T-cell (primary cell): ENCODE data around the gene PRKAR2B. TPM values are rescaled to one million over a fixed set of nuclear protein-coding genes. Genes with fewer than 3 reads are reported as not detected.

ENCODE experiments used
- ATAC-seq, 4 experiments: fragments of 200-7000 bp in 3 of 4; fragments of 150-1000 bp in 1 of 4; cut with Tn5 transposase; replicated peaks in 1 of 4; 1 replicate in 3 of 4; 2 replicates in 1 of 4; pipeline ENCODE4 v1.10.0; 2021; ENCODE audit warnings: moderate library complexity in 3 of 4, mild to moderate bottlenecking in 2 of 4, moderate number of reproducible peaks in 1 of 4
- CTCF ChIA-PET, 2 donors: fragments of 300-600 bp; sonication (Branson Sonifier 250); formaldehyde crosslinking; loops; one replicate each; lab custom pipeline; 2022; ENCODE audit warnings: antibody characterized with exemption in 2 of 2; lab: Charles Lee
- POLR2A ChIA-PET, 2 donors: fragments of 300-600 bp; sonication (Branson Sonifier 250); formaldehyde crosslinking; loops; one replicate each; lab custom pipeline; 2022; ENCODE audit warnings: antibody characterized with exemption in 2 of 2; lab: Charles Lee
- DNase-seq, 35 experiments: peaks; one replicate each; pipeline versions ENCODE4 v3.0.0 to v3.0.0-alpha.2; 2013 to 2023
- H3K27ac ChIP-seq: one replicate; pipeline ENCODE4 v1.5.1; 2013; ENCODE audit warnings: low read length
- H3K27me3 ChIP-seq, 2 experiments: replicated peaks in 1 of 2; 1 replicate in 1 of 2; 2 replicates in 1 of 2; pipeline versions ENCODE4 v1.6.1 to v1.7.0; 2013; ENCODE audit warnings: low read length in 1 of 2, mixed read lengths in 1 of 2; ENCODE audit not compliant: control insufficient read depth in 2 of 2, insufficient read depth in 2 of 2; ENCODE audit errors: extremely low read depth in 1 of 2
- H3K36me3 ChIP-seq, 2 donors: 1 replicate in 1 of 2; 2 replicates in 1 of 2; pipeline versions ENCODE4 v1.6.1 to v1.7.0; 2013; ENCODE audit warnings: low read length in 1 of 2; ENCODE audit not compliant: control insufficient read depth in 2 of 2, insufficient read depth in 1 of 2; ENCODE audit errors: extremely low read depth in 1 of 2
- H3K4me1 ChIP-seq, 2 experiments: 1 replicate in 1 of 2; 2 replicates in 1 of 2; pipeline versions ENCODE4 v1.6.1 to v1.7.0; 2013; ENCODE audit warnings: low read length in 2 of 2, mixed read lengths in 1 of 2; ENCODE audit not compliant: insufficient read depth in 2 of 2, control insufficient read depth in 1 of 2; ENCODE audit errors: extremely low read depth in 1 of 2
- H3K4me3 ChIP-seq, 2 donors: 1 replicate in 1 of 2; 2 replicates in 1 of 2; pipeline versions ENCODE4 v1.5.1 to v1.7.0; 2013; ENCODE audit warnings: mild to moderate bottlenecking in 2 of 2, low read length in 1 of 2, moderate library complexity in 1 of 2; ENCODE audit not compliant: control insufficient read depth in 1 of 2; ENCODE audit errors: extremely low read depth in 1 of 2
- H3K9me3 ChIP-seq: 2 replicates; pipeline ENCODE4 v1.7.0; 2013
- H3K27ac Mint-ChIP-seq, 2 donors: one replicate each; pipeline ENCODE4 v1.8.0; 2020 to 2021; ENCODE audit warnings: mild to moderate bottlenecking in 2 of 2, mixed read lengths in 2 of 2
- H3K27me3 Mint-ChIP-seq, 2 donors: one replicate each; pipeline ENCODE4 v1.8.0; 2021 to 2022; ENCODE audit warnings: mixed read lengths in 2 of 2
- H3K36me3 Mint-ChIP-seq: one replicate; pipeline ENCODE4 v1.8.0; 2021; ENCODE audit warnings: mixed read lengths
- H3K4me1 Mint-ChIP-seq, 3 donors: one replicate each; pipeline ENCODE4 v1.8.0; 2020 to 2022; ENCODE audit warnings: mixed read lengths in 3 of 3, mild to moderate bottlenecking in 1 of 3
- H3K4me3 Mint-ChIP-seq, 3 donors: one replicate each; pipeline ENCODE4 v1.8.0; 2020 to 2022; ENCODE audit warnings: mild to moderate bottlenecking in 3 of 3, mixed read lengths in 3 of 3, moderate library complexity in 3 of 3
- H3K9me3 Mint-ChIP-seq, 3 donors: one replicate each; pipeline ENCODE4 v1.8.0; 2020 to 2022; ENCODE audit warnings: mixed read lengths in 3 of 3
- WGBS: methylation state at CpG from one replicate; pipeline ENCODE4 v1.1.5; 2013; ENCODE audit warnings: missing lambda C conversion rate; ENCODE audit not compliant: insufficient coverage; 5-methylcytosine and 5-hydroxymethylcytosine counted together
- total RNA-seq, 35 experiments: library from RNA in 6 of 35; stranded (reverse) in 6 of 35; fragments of 120-200 nt in 1 of 35; gene quantifications; one replicate each; pipeline versions ENCODE4 v1.2.1 to v1.2.4 and lab custom pipeline; 2013 to 2026

PRKAR2B gene
- total RNA-seq, 5 donors from 2014 or later (not counting 1 experiment from before 2014, with no cell fraction given) = 0.58 to 2.2 (median 1.0) TPM

DNA sequence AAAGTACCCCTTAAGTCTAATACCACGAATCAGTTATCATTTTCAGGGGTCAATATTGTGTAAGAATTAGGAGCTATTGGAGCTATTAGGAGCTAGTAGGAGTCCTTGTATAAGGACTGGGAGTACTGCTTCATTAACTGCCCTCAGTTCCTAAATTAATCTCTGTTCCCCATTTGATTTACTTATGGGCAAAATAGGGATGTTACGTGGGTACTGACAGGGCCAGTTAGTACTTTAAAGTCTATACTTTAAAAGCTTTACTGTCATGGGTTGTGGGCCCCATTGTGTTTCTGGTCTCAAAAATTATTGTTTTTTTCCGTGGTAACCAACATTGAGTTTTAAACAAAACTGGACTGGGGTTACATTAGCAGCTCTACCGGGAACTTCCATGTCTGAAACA is 60.3 kb downstream of the PRKAR2B start:
- ATAC-seq (no peak), DNase-seq (no peak)
- CTCF ChIA-PET = no interaction called here
- H3K36me3 Mint-ChIP-seq = no peaks in the 10 kb centered on the region
- Histone ChIP-seq H3K27ac (no peak overlapping the region), H3K9me3 (no peaks in the 10 kb centered on the region), H3K4me3 (no peak overlapping the region), H3K27me3 (peaks cover 0 to 6% of the 10 kb centered on the region in 2 experiments), H3K36me3 (no peaks in the 10 kb centered on the region), H3K4me1 (peaks cover 2% of the 10 kb centered on the region in 2 experiments)
- H3K4me1 Mint-ChIP-seq = peaks cover 3 to 6% (median 4%) of the 10 kb centered on the region in 3 donors
- POLR2A ChIA-PET = no interaction called here
- H3K9me3 Mint-ChIP-seq = peaks cover 0 to 5% (median 0%) of the 10 kb centered on the region in 3 donors
- no peak overlapping the region for H3K4me3 Mint-ChIP-seq
- WGBS = 87% methylated on average over 2 of the region's 4 CpGs
- H3K27ac Mint-ChIP-seq = no peak overlapping the region
- H3K27me3 Mint-ChIP-seq = peaks cover 0 to 15% of the 10 kb centered on the region in 2 donors

DNA sequence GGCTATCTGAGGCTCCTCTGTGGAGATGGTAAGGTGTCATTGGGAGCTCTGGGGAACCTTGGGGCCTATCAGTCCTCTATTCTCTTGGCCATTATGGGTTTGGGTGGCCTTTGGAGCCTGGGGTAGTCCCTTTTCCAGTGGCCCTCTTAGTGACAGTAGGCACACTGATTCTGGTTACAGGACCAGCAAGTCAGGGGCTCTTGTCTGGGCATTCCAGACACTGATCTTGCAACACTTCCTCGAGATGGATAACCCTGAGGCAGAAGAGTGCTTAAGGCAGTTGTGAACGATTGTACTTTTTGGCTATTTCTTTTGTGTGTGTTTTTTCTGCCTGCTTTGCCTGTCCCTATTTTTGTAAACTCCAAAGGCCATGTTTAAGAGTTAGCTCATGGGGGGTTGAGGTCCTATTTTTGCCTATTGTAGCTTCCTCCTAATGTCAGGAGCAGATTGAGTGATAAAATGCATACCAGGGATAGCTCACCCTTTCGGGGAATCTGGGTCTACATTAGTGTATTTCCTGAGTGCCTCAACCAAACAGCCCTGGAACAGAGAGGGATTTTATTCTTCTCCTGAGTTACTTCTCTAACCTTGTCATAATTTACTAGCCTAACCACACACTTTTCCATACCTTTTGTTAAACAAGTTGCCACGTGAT is 61.2 kb downstream of the PRKAR2B start:
- ChIA-PET CTCF (interaction anchor here in 1 of 2 donors (1.1 kb wide), 1 partner anchor 16 kb away, joined by 3 read pairs; no protein-coding TSS in a partner anchor), POLR2A (no interaction called here)
- Mint-ChIP-seq H3K4me3 (no peak overlapping the region), H3K27me3 (peaks cover 0 to 7% of the 10 kb centered on the region in 2 donors), H3K27ac (no peak overlapping the region), H3K9me3 (no peaks in the 10 kb centered on the region), H3K4me1 (peaks cover 3 to 6% (median 4%) of the 10 kb centered on the region in 3 donors), H3K36me3 (no peaks in the 10 kb centered on the region)
- H3K27ac ChIP-seq = no peak overlapping the region
- H3K4me3 ChIP-seq = no peak overlapping the region
- H3K27me3 ChIP-seq = peaks cover 0 to 6% of the 10 kb centered on the region in 2 experiments
- no peak for ATAC-seq
- no peaks in the 10 kb centered on the region for H3K9me3 ChIP-seq
- WGBS = 60% methylated on average over 3 of the region's 4 CpGs
- no peak for DNase-seq
- H3K36me3 ChIP-seq = no peaks in the 10 kb centered on the region
- H3K4me1 ChIP-seq = peaks cover 2% of the 10 kb centered on the region in 2 experiments

DNA sequence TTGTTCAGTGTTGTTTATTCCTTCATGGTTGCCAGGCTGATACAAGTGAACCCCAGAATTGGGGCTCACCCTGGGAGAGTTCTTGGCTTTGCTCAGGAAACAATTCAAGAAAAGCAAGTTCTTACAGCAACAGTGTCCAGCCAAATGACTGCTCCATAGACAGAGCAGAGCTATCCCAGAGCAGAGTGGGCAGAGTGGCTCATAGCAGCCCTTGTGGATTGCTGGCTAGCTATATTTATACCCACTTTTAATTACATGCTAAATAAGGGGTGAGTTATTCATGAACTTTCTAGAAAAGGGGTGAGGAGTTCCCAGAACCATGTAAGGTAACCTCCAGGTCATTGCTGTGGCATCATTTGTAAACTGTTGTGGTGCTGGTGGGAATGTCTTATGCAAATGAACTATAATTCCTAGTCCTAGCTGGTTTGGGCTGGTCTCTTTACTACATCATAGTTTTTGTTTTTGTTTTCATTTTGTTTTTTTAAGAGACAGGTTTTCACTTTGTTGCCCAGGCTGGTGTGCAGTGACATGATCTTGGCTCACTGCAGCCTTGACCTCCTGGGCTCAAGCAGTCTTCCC is 64.4 kb downstream of the PRKAR2B start:
- no peaks in the 10 kb centered on the region for H3K4me1 ChIP-seq
- no peak for DNase-seq
- H3K4me3 ChIP-seq = no peak overlapping the region
- no peak overlapping the region for H3K27ac ChIP-seq
- CTCF ChIA-PET = no interaction called here
- H3K9me3 ChIP-seq = no peaks in the 10 kb centered on the region
- no peaks in the 10 kb centered on the region for H3K36me3 Mint-ChIP-seq
- H3K27ac Mint-ChIP-seq = no peak overlapping the region
- ATAC-seq = no peak
- H3K9me3 Mint-ChIP-seq = no peaks in the 10 kb centered on the region
- no peaks in the 10 kb centered on the region for H3K36me3 ChIP-seq
- peaks cover 0 to 3% of the 10 kb centered on the region in 2 donors for H3K27me3 Mint-ChIP-seq
- peaks cover 0 to 12% of the 10 kb centered on the region in 2 experiments for H3K27me3 ChIP-seq
- H3K4me3 Mint-ChIP-seq = no peak overlapping the region
- POLR2A ChIA-PET = interaction anchor here in 1 of 2 donors (0.6 kb wide), 1 partner anchor 18 kb away, joined by 4 read pairs; no protein-coding TSS in a partner anchor
- H3K4me1 Mint-ChIP-seq = no peaks in the 10 kb centered on the region

DNA sequence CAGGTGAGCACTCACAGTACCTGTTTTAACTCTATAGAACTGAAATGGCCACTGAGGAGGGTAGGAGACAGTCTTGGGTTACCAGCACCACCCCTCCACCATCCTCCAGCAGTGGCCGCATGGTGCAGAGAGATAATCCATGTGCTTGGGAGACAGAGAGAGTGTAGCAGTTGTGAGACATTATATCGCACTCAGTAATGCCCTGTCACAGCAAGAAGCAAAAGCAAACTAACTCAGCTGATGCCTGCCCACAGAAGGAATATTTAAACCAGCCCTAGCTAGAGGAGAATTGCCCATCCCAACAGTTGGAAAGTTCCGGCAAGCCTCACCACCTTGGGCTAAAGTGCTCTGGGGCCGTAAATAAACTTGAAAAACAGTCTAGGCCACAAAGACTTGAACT is 65.5 kb downstream of the PRKAR2B start:
- POLR2A ChIA-PET = interaction anchor here in 1 of 2 donors (0.6 kb wide), 1 partner anchor 26 kb away, joined by 3 read pairs; no protein-coding TSS in a partner anchor
- 100% methylated on average over 2 of the region's 4 CpGs for WGBS
- H3K9me3 Mint-ChIP-seq = no peaks in the 10 kb centered on the region
- ATAC-seq (no peak), DNase-seq (no peak)
- H3K36me3 Mint-ChIP-seq = no peaks in the 10 kb centered on the region
- peaks cover 0 to 9% of the 10 kb centered on the region in 2 experiments for H3K27me3 ChIP-seq
- H3K4me1 Mint-ChIP-seq = no peaks in the 10 kb centered on the region
- no peak overlapping the region for H3K27ac Mint-ChIP-seq
- H3K27me3 Mint-ChIP-seq = peaks cover 0 to 3% of the 10 kb centered on the region in 2 donors
- no peak overlapping the region for H3K4me3 ChIP-seq
- H3K4me3 Mint-ChIP-seq = no peak overlapping the region
- no peak overlapping the region for H3K27ac ChIP-seq
- CTCF ChIA-PET = no interaction called here
- H3K36me3 ChIP-seq = no peaks in the 10 kb centered on the region
- no peaks in the 10 kb centered on the region for H3K4me1 ChIP-seq
- no peaks in the 10 kb centered on the region for H3K9me3 ChIP-seq

DNA sequence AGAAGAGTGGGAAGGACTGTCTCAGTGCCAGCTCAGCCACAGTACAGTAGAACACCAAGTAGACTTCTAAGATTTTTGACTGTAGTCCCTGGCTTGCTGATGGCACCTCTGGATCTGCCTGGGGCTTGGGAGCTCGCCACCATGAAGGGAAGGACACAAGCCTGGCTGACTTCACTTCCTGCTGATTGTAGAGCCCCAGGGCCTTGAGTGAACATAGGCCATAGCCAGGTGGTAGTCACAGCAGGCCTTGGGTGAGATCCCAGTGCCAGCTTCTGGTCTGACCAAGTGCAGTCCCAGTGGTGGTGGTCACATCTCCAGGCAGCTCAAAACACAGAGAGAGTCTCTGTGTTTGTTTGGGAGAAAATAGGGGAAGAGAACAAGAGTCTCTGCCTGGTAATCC is 66.7 kb downstream of the PRKAR2B start:
- ChIA-PET CTCF (no interaction called here), POLR2A (interaction anchor here in 1 of 2 donors (0.6 kb wide), 1 partner anchor 419 kb away, joined by 6 read pairs; no protein-coding TSS in a partner anchor)
- peaks cover 0 to under 1% of the 10 kb centered on the region in 2 donors for H3K27me3 Mint-ChIP-seq
- DNase-seq (no peak), ATAC-seq (no peak)
- 85% methylated on average over 1 of the region's 1 CpG for WGBS
- no peaks in the 10 kb centered on the region for H3K4me1 ChIP-seq
- H3K27ac Mint-ChIP-seq = no peak overlapping the region
- no peaks in the 10 kb centered on the region for H3K9me3 Mint-ChIP-seq
- no peaks in the 10 kb centered on the region for H3K36me3 ChIP-seq
- H3K36me3 Mint-ChIP-seq = no peaks in the 10 kb centered on the region
- no peak overlapping the region for H3K4me3 ChIP-seq
- H3K27ac ChIP-seq = no peak overlapping the region
- no peak overlapping the region for H3K4me3 Mint-ChIP-seq
- peaks cover 0 to 9% of the 10 kb centered on the region in 2 experiments for H3K27me3 ChIP-seq
- H3K4me1 Mint-ChIP-seq = no peaks in the 10 kb centered on the region
- no peaks in the 10 kb centered on the region for H3K9me3 ChIP-seq

DNA sequence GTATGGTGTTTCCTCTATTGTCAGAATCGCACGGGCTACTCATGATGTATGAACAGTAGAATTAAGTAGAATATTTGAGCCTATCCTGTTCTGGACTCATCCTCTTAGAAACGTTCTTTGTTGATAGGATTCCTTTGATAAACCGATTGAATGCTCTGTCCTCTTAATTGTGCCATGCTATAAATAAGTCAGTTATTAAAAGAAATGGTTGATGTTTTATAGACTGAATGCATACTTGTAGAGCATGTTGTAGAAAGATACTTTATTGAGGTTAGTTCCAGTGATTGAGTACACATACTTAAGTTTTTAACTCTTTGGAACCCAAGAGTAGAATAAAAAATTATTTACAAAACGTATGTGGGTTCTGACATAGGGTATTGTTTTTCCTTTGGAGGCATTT is 69.4 kb downstream of the PRKAR2B start:
- ATAC-seq = no peak
- peaks cover 0 to 5% of the 10 kb centered on the region in 2 donors for H3K27me3 Mint-ChIP-seq
- no peak overlapping the region for H3K27ac Mint-ChIP-seq
- no peaks in the 10 kb centered on the region for H3K9me3 Mint-ChIP-seq
- Histone ChIP-seq H3K9me3 (no peaks in the 10 kb centered on the region), H3K36me3 (no peaks in the 10 kb centered on the region), H3K27me3 (peaks cover 0 to 6% of the 10 kb centered on the region in 2 experiments), H3K4me1 (no peaks in the 10 kb centered on the region), H3K27ac (no peak overlapping the region), H3K4me3 (no peak overlapping the region)
- no peak for DNase-seq
- WGBS = 100% methylated on average over 4 of the region's 5 CpGs
- no peaks in the 10 kb centered on the region for H3K4me1 Mint-ChIP-seq
- no peak overlapping the region for H3K4me3 Mint-ChIP-seq
- POLR2A ChIA-PET = interaction anchor here in 1 of 2 donors (0.6 kb wide), 1 partner anchor 41 kb away, joined by 3 read pairs; no protein-coding TSS in a partner anchor
- H3K36me3 Mint-ChIP-seq = no peaks in the 10 kb centered on the region
- CTCF ChIA-PET = no interaction called here
